ENCODE data around the gene SEC14L3. TPM values are rescaled to one million over a fixed set of nuclear protein-coding genes. Genes with fewer than 3 reads are reported as not detected.

SEC14L3 gene
- total and polyA plus RNA-seq, 2 of the 13 experiments (the other 11 are each of a cell fraction or from before 2014, with no cell fraction given), result not detected

- no peak for DNase-seq (ENCODE audit: low spot score)
- Histone ChIP-seq H3K27me3 (ENCODE audit: control insufficient read depth in 1 of 2, insufficient read depth in 2 of 2, low read length in 2 of 2) (no peaks in the 10 kb centered on the region), H4K20me1 (ENCODE audit: insufficient read depth, low read length) (no peaks in the 10 kb centered on the region), H3K79me2 (ENCODE audit: insufficient read depth, low read length) (peaks cover 6% of the 10 kb centered on the region), H3K4me1 (ENCODE audit: insufficient read depth, low read length) (peaks cover 32% of the 10 kb centered on the region), H3K27ac (ENCODE audit: extremely low read length, insufficient read depth, low read length) (no peak overlapping the region), H3K9ac (ENCODE audit: insufficient read depth, low read depth, low read length) (no peak overlapping the region), H3K36me3 (replicated peaks in 1 of 2; ENCODE audit: control insufficient read depth in 1 of 2, insufficient read depth in 2 of 2, low read length in 2 of 2) (peaks cover 0 to 5% of the 10 kb centered on the region in 2 experiments; a peak in 2 of 5 replicates), H2AFZ (ENCODE audit: low read length) (no peak overlapping the region), H3K4me2 (ENCODE audit: low read depth, low read length) (no peak overlapping the region), H3K9me3 (ENCODE audit: low read length) (no peaks in the 10 kb centered on the region), H3K4me3 (replicated peaks in 1 of 3; ENCODE audit: insufficient read depth in 1 of 3, low read depth in 2 of 3, low read length in 3 of 3) (no peak overlapping the region)
- FAIRE-seq, result no peak
- 100% methylated on average over 1 of the region's 1 CpG for WGBS (ENCODE audit: low lambda C conversion rate)
- no peak for ATAC-seq
- intact Hi-C loops (cut with micrococcal nuclease; ENCODE audit: unreplicated experiment), result no loop called here
- BruUV-seq (replicated peaks), result no TSS peak
- in situ Hi-C loops (cut with HindIII; ENCODE audit: extremely low pct_ligation_motif_present, low pct_unique_long_range_greater_than_20kb), result loop anchor here (5.0 kb wide), 1 partner anchor 36 kb away; no protein-coding TSS in a partner anchor
- ChIA-PET POLR2A (no interaction called here), CTCF (ENCODE audit: low intra/inter-chr PET ratio, low total read pairs) (no interaction called here)
- TF ChIP-seq ZFP36L2 (CRISPR knock-in tag; IDR thresholded peaks at IDR 0.05) (no peak), XRCC5 (optimal IDR thresholded peaks at IDR 0.05; ENCODE audit: low read length) (no peak), ZNF407 (CRISPR knock-in tag; IDR thresholded peaks at IDR 0.05; ENCODE audit: not compliant biosample characterization) (no peak), CBFB (CRISPR knock-in tag; IDR thresholded peaks at IDR 0.05) (no peak), FOXP1 (IDR thresholded peaks at IDR 0.05) (no peak), FOXP1 (CRISPR knock-in tag; IDR thresholded peaks at IDR 0.05) (no peak), ZNF879 (CRISPR knock-in tag; IDR thresholded peaks at IDR 0.05) (no peak), MAFF (IDR thresholded peaks at IDR 0.05; ENCODE audit: low read depth, low read length) (no peak), ZNF432 (CRISPR knock-in tag; IDR thresholded peaks at IDR 0.05; ENCODE audit: borderline replicate concordance) (no peak), KMT2B (CRISPR knock-in tag; IDR thresholded peaks at IDR 0.05) (no peak), SYNCRIP (IDR thresholded peaks at IDR 0.05; ENCODE audit: insufficient read depth, low read depth, low read length) (no peak), SP5 (CRISPR knock-in tag; IDR thresholded peaks at IDR 0.05; ENCODE audit: borderline replicate concordance, low read depth) (no peak), POGK (CRISPR knock-in tag; conservative IDR thresholded peaks at IDR 0.05) (no peak), ZBTB20 (CRISPR knock-in tag; IDR thresholded peaks at IDR 0.05; ENCODE audit: borderline replicate concordance, low read depth) (no peak)
These were observed 43.9 kb downstream of the SEC14L3 start for GRCh38 chr22:30427871-30428270.

Measured in HepG2 (cell line).